HG03025 (cell line): Measurements from ENCODE around the gene SCUBE2.

Experiments used
- ATAC-seq: cut with Tn5 transposase; IDR thresholded peaks from one replicate; pipeline ENCODE4 v1.9.1; 2021; ENCODE audit warnings: mild to moderate bottlenecking, moderate library complexity; ENCODE audit not compliant: unreplicated experiment, low FRiP score

Gene SCUBE2

GRCh38 chr11:9049959-9050358 lies 41.4 kb downstream of the SCUBE2 start:
- no peak for ATAC-seq

- ATAC-seq: no peak
These were observed 43.4 kb downstream of the SCUBE2 start for GRCh38 chr11:9047964-9048523.

- no peak for ATAC-seq
These were observed 44.9 kb downstream of the SCUBE2 start for GRCh38 chr11:9046481-9046880.

- ATAC-seq: no peak
These were observed 48.9 kb downstream of the SCUBE2 start for GRCh38 chr11:9042488-9042887.

- no peak for ATAC-seq
These were observed 49.7 kb downstream of the SCUBE2 start for GRCh38 chr11:9041747-9042146.

GRCh38 chr11:9040410-9040809 lies 51.0 kb downstream of the SCUBE2 start:
- no peak for ATAC-seq

- no peak for ATAC-seq
These were observed 51.5 kb downstream of the SCUBE2 start for GRCh38 chr11:9039863-9040262.

GRCh38 chr11:9039198-9039597 lies 52.2 kb downstream of the SCUBE2 start:
- ATAC-seq: no peak

GRCh38 chr11:9038541-9038940 lies 52.9 kb downstream of the SCUBE2 start:
- ATAC-seq: no peak

GRCh38 chr11:9037963-9038362 lies 53.4 kb downstream of the SCUBE2 start:
- ATAC-seq: no peak

GRCh38 chr11:9037046-9037780 lies 54.2 kb downstream of the SCUBE2 start:
- ATAC-seq: no peak

- ATAC-seq: no peak
These were observed 60.8 kb downstream of the SCUBE2 start for GRCh38 chr11:9030601-9031000.

GRCh38 chr11:9029422-9029821 lies 62.0 kb downstream of the SCUBE2 start:
- ATAC-seq: no peak

- no peak for ATAC-seq
These were observed 62.8 kb downstream of the SCUBE2 start for GRCh38 chr11:9028581-9028980.

- no peak for ATAC-seq
These were observed 66.1 kb downstream of the SCUBE2 start for GRCh38 chr11:9025101-9025850.

- no peak for ATAC-seq
These were observed 68.3 kb downstream of the SCUBE2 start for GRCh38 chr11:9022961-9023680.

- no peak for ATAC-seq
These were observed 70.5 kb downstream of the SCUBE2 start for GRCh38 chr11:9020916-9021315.

- no peak for ATAC-seq
These were observed 71.5 kb downstream of the SCUBE2 start for GRCh38 chr11:9019861-9020260.

GRCh38 chr11:9017773-9018172 lies 73.6 kb downstream of the SCUBE2 start:
- no peak for ATAC-seq

GRCh38 chr11:9016916-9017642 lies 74.3 kb downstream of the SCUBE2 start:
- ATAC-seq: no peak
